ENCODE measurements around the gene ADGRG4.

ADGRG4 gene

GRCh38 chrX:136306182-136306581 lies 5.4 kb downstream of the ADGRG4 start:
- DNase-seq: no peak

GRCh38 chrX:136307471-136307870 lies 6.7 kb downstream of the ADGRG4 start:
- DNase-seq: no peak

GRCh38 chrX:136310411-136310810 lies 9.6 kb downstream of the ADGRG4 start:
- DNase-seq: no peak

- no peak for DNase-seq
Measured at GRCh38 chrX:136318156-136318555, 17.4 kb downstream of the ADGRG4 start.

GRCh38 chrX:136318895-136319597 lies 18.3 kb downstream of the ADGRG4 start:
- DNase-seq: no peak

- no peak for DNase-seq
Measured at GRCh38 chrX:136319600-136319999, 18.8 kb downstream of the ADGRG4 start.

- no peak for DNase-seq
Measured at GRCh38 chrX:136321532-136321931, 20.8 kb downstream of the ADGRG4 start.

- DNase-seq: no peak
Measured at GRCh38 chrX:136322064-136322463, 21.3 kb downstream of the ADGRG4 start.

GRCh38 chrX:136325377-136325776 lies 24.6 kb downstream of the ADGRG4 start:
- DNase-seq: no peak

GRCh38 chrX:136328933-136329332 lies 28.2 kb downstream of the ADGRG4 start:
- no peak for DNase-seq

- DNase-seq: no peak
Measured at GRCh38 chrX:136336623-136337022, 35.9 kb downstream of the ADGRG4 start.

GRCh38 chrX:136339702-136340101 lies 38.9 kb downstream of the ADGRG4 start:
- no peak for DNase-seq

- DNase-seq: no peak
Measured at GRCh38 chrX:136344320-136344719, 43.6 kb downstream of the ADGRG4 start.

- no peak for DNase-seq
Measured at GRCh38 chrX:136346506-136346905, 45.7 kb downstream of the ADGRG4 start.

- DNase-seq: no peak
Measured at GRCh38 chrX:136347706-136348105, 46.9 kb downstream of the ADGRG4 start.

GRCh38 chrX:136353526-136354093 lies 52.8 kb downstream of the ADGRG4 start:
- no peak for DNase-seq

- DNase-seq: no peak
Measured at GRCh38 chrX:136354201-136354600, 53.4 kb downstream of the ADGRG4 start.

GRCh38 chrX:136369377-136369776 lies 68.6 kb downstream of the ADGRG4 start:
- DNase-seq: no peak

GRCh38 chrX:136376713-136377112 lies 76.0 kb downstream of the ADGRG4 start:
- DNase-seq: no peak

- DNase-seq: no peak
Measured at GRCh38 chrX:136380010-136380769, 79.4 kb downstream of the ADGRG4 start.

- DNase-seq: no peak
Measured at GRCh38 chrX:136386173-136386572, 85.4 kb downstream of the ADGRG4 start.

- DNase-seq: no peak
Measured at GRCh38 chrX:136386826-136387225, 86.1 kb downstream of the ADGRG4 start.

- no peak for DNase-seq
Measured at GRCh38 chrX:136387951-136388502, 87.3 kb downstream of the ADGRG4 start.

- no peak for DNase-seq
Measured at GRCh38 chrX:136390921-136391320, 90.2 kb downstream of the ADGRG4 start.
